ENCODE data around the gene HS3ST1.

Gene HS3ST1

DNA sequence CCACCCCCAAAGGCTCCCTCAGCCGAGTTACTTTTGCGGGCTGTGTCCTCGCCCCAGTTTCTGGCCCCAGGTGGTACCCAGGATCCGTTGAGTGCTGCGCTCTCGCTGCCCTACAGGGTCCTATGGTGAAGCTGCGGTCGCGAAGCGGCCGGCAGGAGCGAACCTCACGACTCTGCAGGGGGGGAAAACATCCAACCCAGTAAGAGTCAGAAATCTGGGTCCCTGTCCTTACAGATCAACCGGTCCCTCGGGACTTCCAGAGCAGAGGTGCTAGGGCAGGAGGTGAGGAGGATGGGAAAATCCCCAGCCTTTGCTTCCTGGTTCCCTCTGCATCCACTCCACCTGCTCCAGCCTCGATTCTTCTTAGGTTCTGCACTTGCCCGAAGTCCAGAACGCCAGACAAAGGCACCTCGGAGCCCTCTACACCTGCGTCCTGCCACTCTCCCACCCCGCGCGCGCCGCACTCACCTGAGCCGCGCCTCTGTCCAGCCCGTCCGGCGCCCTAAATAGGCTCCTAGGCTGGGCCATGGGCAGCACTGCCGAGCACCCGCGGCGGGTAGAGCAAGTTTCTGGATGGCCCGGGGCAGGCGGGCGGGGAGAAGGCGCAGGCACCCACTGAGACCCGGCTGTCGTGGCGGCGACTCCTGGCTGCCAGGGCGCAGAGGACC, at the start of gene HS3ST1:
TSS of gene HS3ST1 (minus strand) at position 664 of the 668 bp plus-strand sequence. CDS start 28,889 bp downstream, outside the sequence.
- TF ChIP-seq, protein P1, sequence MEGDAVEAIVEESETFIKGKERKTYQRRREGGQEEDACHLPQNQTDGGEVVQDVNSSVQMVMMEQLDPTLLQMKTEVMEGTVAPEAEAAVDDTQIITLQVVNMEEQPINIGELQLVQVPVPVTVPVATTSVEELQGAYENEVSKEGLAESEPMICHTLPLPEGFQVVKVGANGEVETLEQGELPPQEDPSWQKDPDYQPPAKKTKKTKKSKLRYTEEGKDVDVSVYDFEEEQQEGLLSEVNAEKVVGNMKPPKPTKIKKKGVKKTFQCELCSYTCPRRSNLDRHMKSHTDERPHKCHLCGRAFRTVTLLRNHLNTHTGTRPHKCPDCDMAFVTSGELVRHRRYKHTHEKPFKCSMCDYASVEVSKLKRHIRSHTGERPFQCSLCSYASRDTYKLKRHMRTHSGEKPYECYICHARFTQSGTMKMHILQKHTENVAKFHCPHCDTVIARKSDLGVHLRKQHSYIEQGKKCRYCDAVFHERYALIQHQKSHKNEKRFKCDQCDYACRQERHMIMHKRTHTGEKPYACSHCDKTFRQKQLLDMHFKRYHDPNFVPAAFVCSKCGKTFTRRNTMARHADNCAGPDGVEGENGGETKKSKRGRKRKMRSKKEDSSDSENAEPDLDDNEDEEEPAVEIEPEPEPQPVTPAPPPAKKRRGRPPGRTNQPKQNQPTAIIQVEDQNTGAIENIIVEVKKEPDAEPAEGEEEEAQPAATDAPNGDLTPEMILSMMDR (IDR thresholded peaks at IDR 0.05; ENCODE audit: borderline replicate concordance, insufficient read depth, low read depth, low read length) = no peak
- peak within 1 kb of the TSS; percentile 78 for H3K4me3 ChIP-seq (ENCODE audit: low read depth, low read length)

DNA sequence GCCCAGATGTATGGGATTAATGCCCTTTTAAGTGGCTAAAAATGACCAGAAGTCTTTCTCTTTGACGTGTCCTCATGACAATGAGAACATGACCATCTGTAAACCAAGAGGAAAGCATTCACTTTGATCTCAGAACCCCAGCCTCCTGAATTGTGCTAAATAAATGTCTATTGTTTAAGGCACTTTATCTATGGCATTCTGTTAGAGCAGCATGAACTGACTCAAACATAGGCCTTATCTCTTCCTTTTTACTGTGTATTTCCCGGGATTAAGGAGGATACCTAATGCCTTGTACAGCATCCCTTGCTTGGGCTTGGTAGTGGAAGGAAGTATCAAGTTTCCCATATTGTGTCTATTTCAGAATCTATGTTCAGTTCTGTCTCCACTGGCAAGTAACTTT, 47.2 kb upstream of the HS3ST1 start:
- no peak overlapping the region for H3K4me3 ChIP-seq (ENCODE audit: low read depth, low read length)
- TF ChIP-seq, protein P1 (IDR thresholded peaks at IDR 0.05; ENCODE audit: borderline replicate concordance, insufficient read depth, low read depth, low read length) = no peak

DNA sequence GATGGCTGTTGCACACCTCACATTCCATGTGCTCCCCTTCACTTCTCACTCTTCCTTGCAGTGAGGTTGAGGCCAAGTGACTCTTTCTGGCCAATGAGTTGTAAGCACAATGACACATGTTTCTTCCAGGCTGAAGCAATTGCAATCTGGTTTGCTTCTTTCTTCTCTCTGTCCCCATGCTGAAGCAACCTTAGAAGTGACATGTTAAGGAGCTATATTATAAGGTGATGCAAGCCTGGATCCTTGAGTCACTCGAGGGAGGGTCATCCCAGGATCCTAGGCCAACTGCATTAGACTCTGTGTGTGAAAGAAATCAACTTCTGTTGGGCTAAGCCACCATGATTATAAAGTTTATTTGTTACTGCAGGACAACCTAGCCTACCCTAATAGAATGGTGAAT, 45.5 kb upstream of the HS3ST1 start:
- TF ChIP-seq, protein P1 (IDR thresholded peaks at IDR 0.05; ENCODE audit: borderline replicate concordance, insufficient read depth, low read depth, low read length) = no peak
- H3K4me3 ChIP-seq (ENCODE audit: low read depth, low read length) = no peak overlapping the region

DNA sequence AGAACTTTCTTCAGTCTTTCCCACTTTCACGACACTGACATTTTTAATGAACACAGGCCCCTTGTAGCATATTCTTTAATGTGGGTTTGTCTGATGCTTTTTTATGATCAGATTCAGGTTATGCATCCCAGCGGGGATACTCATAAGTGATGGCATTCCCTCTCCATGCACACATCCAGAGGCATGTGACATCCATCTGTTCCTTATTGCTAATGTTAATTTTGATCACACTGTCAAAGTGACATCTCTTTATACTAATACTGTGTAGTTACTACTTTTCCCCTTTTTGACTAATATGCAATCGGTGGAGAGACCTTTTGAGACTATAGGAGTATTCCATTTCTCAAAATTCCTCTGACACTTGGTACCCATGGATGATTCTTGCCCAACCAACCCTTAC, 43.8 kb upstream of the HS3ST1 start:
- TF ChIP-seq, protein P1 (IDR thresholded peaks at IDR 0.05; ENCODE audit: borderline replicate concordance, insufficient read depth, low read depth, low read length) = no peak
- H3K4me3 ChIP-seq (ENCODE audit: low read depth, low read length) = no peak overlapping the region

DNA sequence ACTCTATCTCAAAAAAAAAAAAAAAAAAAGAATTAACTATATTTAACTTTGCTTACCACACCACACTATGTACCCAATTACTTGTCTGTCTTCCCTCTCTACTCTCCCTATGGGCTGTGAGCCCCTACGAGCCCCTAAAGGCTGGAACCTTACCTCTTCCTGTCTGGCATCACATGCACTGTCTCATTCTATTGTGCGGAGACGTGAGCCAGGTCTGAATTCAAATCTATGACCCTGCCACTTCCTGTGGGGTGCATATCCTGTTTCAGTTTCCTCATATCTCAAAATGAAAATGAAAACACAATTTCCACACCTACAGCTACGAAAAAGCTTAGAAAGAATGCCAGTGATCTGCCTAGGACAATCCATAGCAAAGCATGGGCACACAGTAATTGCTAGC, 42.9 kb upstream of the HS3ST1 start:
- no peak overlapping the region for H3K4me3 ChIP-seq (ENCODE audit: low read depth, low read length)
- TF ChIP-seq, protein P1 (IDR thresholded peaks at IDR 0.05; ENCODE audit: borderline replicate concordance, insufficient read depth, low read depth, low read length) = no peak

DNA sequence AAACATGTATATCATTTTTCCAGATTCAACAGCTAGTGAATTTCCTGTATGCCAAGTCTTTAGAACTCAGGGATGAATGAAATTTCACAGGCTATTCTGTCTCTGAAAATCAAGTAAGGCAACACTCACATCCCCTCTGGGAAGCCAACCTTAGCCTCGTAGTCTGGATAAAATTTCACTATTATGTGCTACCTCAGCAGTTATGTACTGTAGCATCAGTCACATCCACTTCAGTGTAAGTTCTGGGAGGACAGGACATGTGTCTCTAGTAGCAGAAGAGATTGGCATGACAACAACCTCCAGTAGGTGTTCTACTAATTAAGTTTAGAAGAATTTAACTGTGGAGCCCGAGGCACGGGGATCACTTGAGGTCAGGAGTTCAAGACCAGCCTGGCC, 42.4 kb upstream of the HS3ST1 start:
- no peak overlapping the region for H3K4me3 ChIP-seq (ENCODE audit: low read depth, low read length)
- TF ChIP-seq, protein P1 (IDR thresholded peaks at IDR 0.05; ENCODE audit: borderline replicate concordance, insufficient read depth, low read depth, low read length) = no peak

DNA sequence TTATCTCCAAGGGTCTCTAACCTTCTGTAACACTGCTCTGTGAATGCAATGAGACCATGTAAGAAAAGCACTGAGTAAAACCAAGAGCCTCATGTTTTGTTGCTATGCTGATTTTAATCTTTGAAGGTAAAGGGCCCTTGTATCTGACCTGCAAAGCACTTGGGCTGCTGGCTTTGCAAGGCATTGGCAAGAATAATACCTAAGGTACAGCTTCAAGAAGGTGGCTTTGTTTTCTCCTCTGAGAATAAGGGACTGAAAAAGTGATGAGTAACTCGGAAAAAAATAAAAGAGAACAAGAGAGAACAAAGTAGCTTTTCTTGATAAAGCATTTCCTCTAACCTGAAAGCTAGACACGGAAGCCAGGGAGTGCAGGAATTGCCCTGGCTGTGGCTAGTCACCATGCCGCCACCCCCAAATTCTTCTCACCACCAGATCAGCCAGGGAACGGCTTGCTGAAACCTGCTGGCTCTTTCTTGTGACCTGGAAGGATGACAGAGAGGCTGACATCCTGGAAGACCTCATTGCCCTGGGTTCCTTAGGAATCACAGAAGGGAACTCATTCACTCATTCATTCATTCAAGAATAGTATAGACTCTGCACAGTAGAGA, 41.8 kb upstream of the HS3ST1 start:
- TF ChIP-seq, protein P1 (IDR thresholded peaks at IDR 0.05; ENCODE audit: borderline replicate concordance, insufficient read depth, low read depth, low read length) = no peak
- no peak overlapping the region for H3K4me3 ChIP-seq (ENCODE audit: low read depth, low read length)

All from GM12875 (cell line).